Activated CD4-positive, CD25-positive, alpha-beta regulatory T cell treated with anti-CD3 and anti-CD28 coated beads, Interleukin-2, amount 50 U/mL, for 72 hours (primary cell): ENCODE data around the gene CPEB3.
"Not testable (repeated sequence)": the region's sequence is repeated elsewhere in the genome, so short reads cannot be mapped to it uniquely, and the experiment has no call there.

Experiments used
- DNase-seq: peaks from one replicate; pipeline ENCODE4 v3.0.0; 2021

CPEB3 gene

DNA sequence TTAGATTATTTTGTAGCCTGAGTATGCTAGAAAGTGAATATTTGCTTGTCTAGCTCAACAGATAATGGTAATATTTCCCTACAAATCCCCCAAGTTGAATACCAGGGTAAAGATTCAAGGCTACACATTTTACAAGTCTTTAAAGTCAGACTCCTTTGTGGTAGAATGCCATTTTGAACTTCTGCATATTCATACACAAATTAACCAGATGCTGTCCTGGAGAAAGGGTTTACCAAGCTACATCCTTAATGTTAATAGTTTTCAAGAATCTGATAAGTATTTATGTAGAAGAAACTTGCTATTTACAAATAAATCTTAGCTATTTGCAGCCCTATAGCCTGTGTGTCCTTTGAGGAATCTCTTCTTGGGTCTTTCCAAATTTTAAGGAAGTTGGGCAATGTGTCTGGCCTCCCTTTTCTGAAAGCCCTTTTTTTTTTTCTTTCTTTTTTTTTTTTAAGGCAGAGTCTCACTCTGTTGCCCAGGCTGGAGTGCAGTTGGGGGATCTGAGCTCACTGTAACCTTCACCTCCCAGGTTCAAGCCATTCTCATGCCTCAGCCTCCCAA, 82.6 kb downstream of the CPEB3 start:
- no peak for DNase-seq

- no peak for DNase-seq
These were observed 83.8 kb downstream of the CPEB3 start for GRCh38 chr10:92207061-92207460.

- no peak for DNase-seq
These were observed 86.8 kb downstream of the CPEB3 start for GRCh38 chr10:92203919-92204623.

DNA sequence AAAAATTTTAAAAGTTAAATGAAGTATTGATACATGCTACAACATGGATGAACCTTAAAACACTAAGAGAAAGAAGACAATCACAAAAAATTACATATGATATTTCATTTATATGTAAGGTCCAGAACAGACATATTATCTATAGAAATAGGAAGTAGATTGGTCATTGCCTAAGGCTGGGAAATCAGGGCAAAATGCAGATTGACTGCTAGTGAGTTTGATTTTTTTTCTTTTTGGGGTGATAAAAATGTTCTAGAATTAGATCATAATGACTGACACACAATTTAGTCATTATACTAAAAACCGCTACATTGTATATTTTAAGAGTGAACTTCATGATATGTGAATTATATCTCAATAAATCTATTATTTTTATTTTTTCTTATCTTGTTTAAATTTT, 88.3 kb downstream of the CPEB3 start:
- no peak for DNase-seq

- no peak for DNase-seq
These were observed 90.3 kb downstream of the CPEB3 start for GRCh38 chr10:92200564-92200963.

GRCh38 chr10:92187101-92187500, 103.8 kb downstream of the CPEB3 start:
- DNase-seq, result no peak

- DNase-seq, result no peak
These were observed 105.9 kb downstream of the CPEB3 start for GRCh38 chr10:92184977-92185376.

DNA sequence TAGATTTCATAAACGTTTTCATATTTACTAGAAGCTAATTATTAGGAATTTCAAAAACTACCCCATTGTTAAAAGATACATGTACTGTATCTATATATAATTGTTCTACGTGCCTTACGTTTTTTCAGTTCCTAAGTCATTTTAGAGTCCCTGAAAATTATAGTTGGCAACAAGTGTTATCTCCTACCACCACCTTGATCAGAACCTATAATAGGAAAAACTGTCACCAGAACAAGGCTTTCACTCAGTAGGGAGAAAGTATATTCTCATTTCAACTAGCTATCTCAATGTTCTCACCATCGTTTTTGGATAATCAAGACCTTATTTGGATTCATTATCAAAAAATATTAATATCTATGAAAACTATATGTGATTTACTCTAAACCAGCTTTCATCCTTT, 107.7 kb downstream of the CPEB3 start:
- DNase-seq, result no peak

- no peak for DNase-seq
These were observed 109.3 kb downstream of the CPEB3 start for GRCh38 chr10:92181575-92181974.

GRCh38 chr10:92180399-92180798, 110.5 kb downstream of the CPEB3 start:
- no peak for DNase-seq

DNA sequence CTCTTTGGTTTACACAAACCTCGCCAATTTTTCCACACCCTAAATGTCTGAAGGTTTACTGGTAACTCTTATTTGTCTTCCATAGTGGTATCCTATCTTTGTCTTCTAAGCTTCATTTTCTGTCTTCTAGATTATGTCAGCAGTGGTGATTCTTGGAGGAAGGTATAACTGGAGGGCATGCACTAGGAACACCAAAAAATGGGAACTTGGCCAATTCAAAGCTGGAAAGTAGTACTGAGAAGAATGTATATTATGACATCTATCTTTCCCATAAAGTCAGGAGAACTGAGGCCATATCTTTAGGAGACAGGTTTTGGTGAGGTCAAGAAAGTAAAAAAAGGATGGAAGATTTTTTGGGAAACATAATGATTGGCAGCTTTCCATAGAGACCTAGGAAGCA, 113.3 kb downstream of the CPEB3 start:
- DNase-seq, result no peak

- DNase-seq, result no peak
These were observed 115.7 kb downstream of the CPEB3 start for GRCh38 chr10:92175164-92175563.

DNA sequence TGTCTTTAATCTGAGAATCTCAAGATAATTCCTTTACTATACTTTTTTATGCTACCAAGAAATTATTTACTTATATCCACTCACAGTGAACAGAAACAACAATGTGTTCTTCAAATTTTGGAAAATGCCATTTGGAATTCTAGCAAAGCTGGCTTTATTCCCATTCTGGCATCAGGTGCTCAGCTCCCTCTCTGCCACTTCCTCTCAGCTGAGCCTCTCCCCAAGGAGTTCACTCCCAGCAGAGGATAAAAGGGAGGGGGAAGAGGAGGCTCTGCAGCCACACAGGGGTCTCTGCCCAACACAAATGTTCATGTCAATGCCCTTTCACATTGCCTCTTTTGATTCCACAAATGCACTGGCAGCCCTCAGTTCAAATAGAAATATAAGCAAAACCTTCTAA, 116.9 kb downstream of the CPEB3 start:
- DNase-seq, result no peak

GRCh38 chr10:92164036-92164696, 126.7 kb downstream of the CPEB3 start:
- DNase-seq, result no peak

DNA sequence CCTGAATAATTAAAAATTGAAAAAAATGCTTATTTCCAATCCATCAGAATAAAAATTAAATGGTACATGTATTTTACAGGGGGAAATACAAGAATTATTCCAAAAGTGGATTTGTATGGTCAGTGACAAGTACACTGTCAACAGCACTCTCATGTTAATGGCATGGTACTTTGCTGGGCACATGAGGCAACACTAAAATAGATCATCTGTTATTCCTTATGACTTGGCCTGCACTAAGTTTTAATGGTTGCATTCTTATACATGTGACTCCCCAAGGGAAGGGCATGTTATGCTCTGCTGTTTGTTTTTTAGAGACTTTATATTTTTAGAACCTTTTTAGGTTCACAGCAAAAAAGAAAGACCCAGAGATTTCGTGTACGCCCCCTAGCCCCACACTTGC, 128.3 kb downstream of the CPEB3 start:
- no peak for DNase-seq

DNA sequence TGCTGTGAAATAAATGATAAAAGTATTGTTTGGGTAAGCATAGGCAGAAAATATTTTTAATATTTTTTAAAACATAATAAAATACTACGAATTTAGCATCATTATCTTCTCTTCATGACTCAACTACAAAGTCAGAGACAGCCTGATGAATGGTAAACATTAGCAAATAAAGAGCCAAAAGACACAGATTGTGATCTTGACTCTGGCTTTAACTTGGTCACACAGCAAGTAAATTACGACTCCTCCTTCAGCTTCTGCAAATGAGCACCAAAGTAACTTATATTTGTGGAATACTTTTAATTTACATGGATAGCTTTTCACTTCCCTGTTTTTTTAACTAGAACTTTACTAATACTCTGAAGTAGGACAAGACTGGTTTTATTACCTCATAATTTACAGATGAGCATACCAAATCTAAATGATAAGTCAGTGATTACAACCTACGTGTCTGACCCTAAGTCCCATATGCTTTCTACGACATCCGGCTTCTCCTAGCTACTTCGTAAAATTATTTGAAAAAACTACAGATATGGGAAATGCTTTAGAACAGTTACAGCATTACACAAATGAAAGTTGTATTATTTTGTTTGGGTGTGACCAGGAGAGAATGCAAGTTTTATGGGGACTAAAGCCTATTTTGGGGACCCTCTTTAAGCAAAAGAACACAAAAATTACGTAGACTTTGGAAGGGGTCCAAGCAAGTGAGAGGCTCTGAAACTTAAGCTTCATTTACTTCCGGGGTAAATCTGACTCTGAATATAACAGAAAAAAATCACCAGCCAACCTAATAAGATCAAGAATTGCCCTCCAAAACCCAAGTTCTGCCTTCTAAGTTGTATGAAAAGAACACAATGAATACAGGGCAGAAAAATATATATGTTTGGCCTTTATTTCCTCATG, 133.8 kb downstream of the CPEB3 start:
- DNase-seq, result no peak

GRCh38 chr10:92150823-92151222, 140.1 kb downstream of the CPEB3 start:
- no peak for DNase-seq

- DNase-seq, result no peak
These were observed 141.6 kb downstream of the CPEB3 start for GRCh38 chr10:92149261-92149660.

DNA sequence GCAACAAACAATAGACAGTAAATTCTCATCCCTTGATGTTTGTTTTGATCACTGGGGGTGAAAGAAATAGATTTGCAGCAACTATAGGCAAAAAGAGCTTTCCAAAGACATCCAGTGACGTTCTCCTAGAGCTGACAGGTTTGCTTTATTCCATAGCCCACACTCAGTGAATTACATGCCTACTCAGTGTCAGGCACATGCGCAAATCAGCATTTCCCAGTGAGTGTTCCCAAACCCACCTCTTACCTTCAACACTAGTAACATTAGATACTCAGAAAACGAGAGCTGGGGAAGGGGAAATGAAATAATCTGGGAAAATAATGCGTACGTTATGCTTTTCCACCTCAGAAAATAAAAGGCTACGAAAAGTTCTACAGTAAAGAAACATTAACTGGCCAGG, 144.1 kb downstream of the CPEB3 start:
- DNase-seq, result no peak

DNA sequence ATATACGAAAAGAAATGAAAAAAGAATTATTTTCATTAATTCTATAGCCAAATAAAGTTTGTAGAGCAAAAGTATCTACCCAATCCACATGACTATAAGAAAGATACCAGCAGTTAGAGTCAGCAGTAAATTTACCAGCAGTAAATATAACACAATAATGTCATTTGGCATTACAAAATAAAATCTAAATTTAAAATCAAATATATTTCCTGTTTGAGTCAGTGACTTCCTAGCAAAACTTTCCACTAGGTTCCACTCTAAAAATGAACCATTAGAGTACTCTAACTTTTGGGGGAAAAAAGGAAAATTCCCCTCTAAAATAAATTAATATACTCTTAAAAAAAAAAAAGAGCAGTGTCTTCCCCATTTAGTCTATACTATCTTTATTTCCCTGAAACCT, 144.8 kb downstream of the CPEB3 start:
- DNase-seq, result no peak

GRCh38 chr10:92142949-92143348, 147.9 kb downstream of the CPEB3 start:
- DNase-seq, result no peak

- DNase-seq, result no peak
These were observed 148.4 kb downstream of the CPEB3 start for GRCh38 chr10:92142512-92142911.

- DNase-seq, result not testable (repeated sequence)
These were observed 149.7 kb downstream of the CPEB3 start for GRCh38 chr10:92141147-92141546.
